SK-N-SH (cell line): ENCODE measurements around the gene IRF1. TPM values are rescaled to one million over a fixed set of nuclear protein-coding genes. Genes with fewer than 3 reads are reported as not detected.

Source experiments
- CTCF ChIA-PET: fragments of 300-600, 350-600 bp; formaldehyde crosslinking; extraction: SDS; loops from one replicate; lab custom pipeline; 2021; lab: Yijun Ruan, JAX
- POLR2A ChIA-PET: fragments of 350-600 bp; sonication (Branson Sonifier 250); formaldehyde crosslinking; extraction: SDS; loops from one replicate; lab custom pipeline; 2020; ENCODE audit warnings: antibody characterized with exemption, inconsistent platforms; lab: Yijun Ruan, JAX
- DNase-seq: peaks from one replicate; pipeline ENCODE4 v3.0.0; 2012
- H2AFZ ChIP-seq: fragments of 200-600 bp; sonication (generic); 2 replicates; pipeline ENCODE4 v1.8.1; 2016; ENCODE audit warnings: antibody characterized with exemption, mild to moderate bottlenecking, low read depth
- H3F3A ChIP-seq: fragments of 200-600 bp; sonication (generic); replicated peaks from 2 replicates; pipeline ENCODE3; 2016; ENCODE audit warnings: antibody characterized with exemption, mild to moderate bottlenecking; ENCODE audit not compliant: insufficient read depth
- H3K27ac ChIP-seq, 2 experiments: fragments of 200-500 bp in 1 of 2; fragments of 200-600 bp in 1 of 2; sonication (Bioruptor generic) in 1 of 2; sonication (generic), shearing (Covaris generic) in 1 of 2; 2 replicates each; pipeline versions ENCODE4 v1.5.1 to v1.6.1; 2014 to 2016; ENCODE audit warnings: low read depth in 2 of 2, inconsistent platforms in 1 of 2, low read length in 1 of 2, mild to moderate bottlenecking in 1 of 2, mixed read lengths in 1 of 2
- H3K27me3 ChIP-seq: fragments of 200-600 bp; sonication (generic), shearing (Covaris generic); 2 replicates; pipeline ENCODE4 v1.6.1; 2016; ENCODE audit warnings: mixed run types; ENCODE audit not compliant: insufficient read depth
- H3K36me3 ChIP-seq, 2 experiments: fragments of 200-500 bp in 1 of 2; fragments of 200-600 bp in 1 of 2; sonication (Bioruptor generic) in 1 of 2; sonication (generic) in 1 of 2; replicated peaks in 1 of 2; 2 replicates each; pipeline versions ENCODE3 to v1.5.1; 2014 to 2016; ENCODE audit warnings: low read length in 1 of 2, mild to moderate bottlenecking in 1 of 2; ENCODE audit not compliant: insufficient read depth in 2 of 2, control insufficient read depth in 1 of 2
- H3K4me1 ChIP-seq, 2 experiments: fragments of 200-500 bp in 1 of 2; fragments of 200-600 bp in 1 of 2; sonication (Bioruptor generic) in 1 of 2; sonication (generic), shearing (Covaris generic) in 1 of 2; 2 replicates each; pipeline versions ENCODE4 v1.5.1 to v1.6.1; 2014 to 2016; ENCODE audit warnings: low read depth in 1 of 2, low read length in 1 of 2, mixed run types in 1 of 2; ENCODE audit not compliant: insufficient read depth in 2 of 2, control insufficient read depth in 1 of 2
- H3K4me2 ChIP-seq: fragments of 200-600 bp; sonication (generic), shearing (Covaris generic); 2 replicates; pipeline ENCODE4 v1.6.1; 2017; ENCODE audit warnings: mixed run types
- H3K4me3 ChIP-seq, 2 experiments: fragments of 200-500 bp in 1 of 2; fragments of 200-600 bp in 1 of 2; sonication (Bioruptor generic) in 1 of 2; sonication (generic), shearing (Covaris generic) in 1 of 2; 2 replicates each; pipeline versions ENCODE4 v1.5.1 to v1.8.1; 2014 to 2016; ENCODE audit warnings: low read depth in 2 of 2, inconsistent platforms in 1 of 2, low read length in 1 of 2, mild to moderate bottlenecking in 1 of 2, mixed read lengths in 1 of 2, moderate library complexity in 1 of 2
- H3K79me2 ChIP-seq: fragments of 200-600 bp; sonication (generic); 2 replicates; pipeline ENCODE4 v1.8.1; 2017; ENCODE audit warnings: mild to moderate bottlenecking; ENCODE audit not compliant: insufficient read depth
- H3K9ac ChIP-seq: fragments of 200-600 bp; sonication (generic); 2 replicates; pipeline ENCODE4 v1.6.1; 2017; ENCODE audit warnings: mixed run types
- H3K9me2 ChIP-seq: fragments of 200-600 bp; sonication (generic); 2 replicates; pipeline ENCODE4 v1.6.1; 2017; ENCODE audit warnings: mixed run types
- H3K9me3 ChIP-seq: fragments of 200-600 bp; sonication (generic); 2 replicates; pipeline ENCODE4 v1.6.1; 2017; ENCODE audit warnings: mixed run types, mild to moderate bottlenecking, moderate library complexity
- H4K20me1 ChIP-seq: fragments of 200-600 bp; sonication (generic); 2 replicates; pipeline ENCODE4 v1.6.1; 2017; ENCODE audit warnings: mild to moderate bottlenecking, mixed run types; ENCODE audit not compliant: insufficient read depth
- CTCF ChIP-seq: fragments of 200-600 bp; sonication (generic); IDR thresholded peaks from 2 replicates; pipeline ENCODE4 v1.6.1; 2017; ENCODE audit warnings: antibody characterized with exemption, mild to moderate bottlenecking, moderate library complexity
- ELF1 ChIP-seq: IDR thresholded peaks from 2 replicates; pipeline ENCODE4 v1.4.0; 2012
- EZH2phosphoT487 ChIP-seq: fragments of 200-600 bp; sonication (generic); IDR thresholded peaks from 2 replicates; pipeline ENCODE4 v1.6.1; 2017; ENCODE audit warnings: low read depth, mixed run types, mild to moderate bottlenecking, antibody characterized with exemption, moderate library complexity, borderline replicate concordance
- IRF3 ChIP-seq: fragments of 150-350 bp; IDR thresholded peaks from 2 replicates; pipeline ENCODE4 v1.6.1; 2016; ENCODE audit warnings: mild to moderate bottlenecking, low read depth, low read length
- MEF2A ChIP-seq: IDR thresholded peaks from 2 replicates; pipeline ENCODE4 v1.4.0; 2012; ENCODE audit warnings: low read depth, borderline replicate concordance
- MXI1 ChIP-seq: IDR thresholded peaks from 2 replicates; pipeline ENCODE4 v1.6.1; 2012; ENCODE audit warnings: mild to moderate bottlenecking, low read depth, low read length, improper control_type of control experiment
- NFIC ChIP-seq: IDR thresholded peaks from 2 replicates; pipeline ENCODE4 v1.4.0; 2012; ENCODE audit warnings: borderline replicate concordance
- NRF1 ChIP-seq: IDR thresholded peaks from 2 replicates; pipeline ENCODE4 v1.6.1; 2012; ENCODE audit warnings: low read depth, mild to moderate bottlenecking, low read length
- PBX3 ChIP-seq: IDR thresholded peaks from 2 replicates; pipeline ENCODE4; 2012
- POLR2AphosphoS5 ChIP-seq: IDR thresholded peaks from 2 replicates; pipeline ENCODE4 v1.6.1; 2012; ENCODE audit warnings: low read depth, low read length
- SIN3A ChIP-seq: IDR thresholded peaks from 2 replicates; pipeline ENCODE4 v1.6.1; 2012; ENCODE audit warnings: low read depth, mild to moderate bottlenecking, low read length, moderate library complexity, borderline replicate concordance
- TAF1 ChIP-seq: IDR thresholded peaks from 2 replicates; pipeline ENCODE4 v1.6.1; 2012; ENCODE audit warnings: low read depth, mild to moderate bottlenecking, low read length, moderate library complexity, borderline replicate concordance
- YY1 ChIP-seq: IDR thresholded peaks from 2 replicates; pipeline ENCODE4 v1.4.0; 2012; ENCODE audit warnings: low read depth, mild to moderate bottlenecking
- whole genome bisulfite sequencing: methylation state at CpG from one replicate; pipeline ENCODE4 v1.1.6; 2017; ENCODE audit warnings: low lambda C conversion rate; 5-methylcytosine and 5-hydroxymethylcytosine counted together
- polyA plus RNA-seq, 3 experiments: library from polyadenylated mRNA; depleted of rRNA; stranded (reverse); fragments of >200 nt; gene quantifications; 2 replicates each; pipeline ENCODE4 v1.2.3, GENCODE V29; 2012

Gene IRF1
- polyA plus RNA-seq, 1 of the 3 experiments (the other 2 are of a cell fraction): 15.2 TPM

GRCh38 chr5:132456296-132456986 is 34.1 kb downstream of the IRF1 start:
- peak overlapping the region; percentile 2; the same call in 1 of the 2 replicates for H2AFZ ChIP-seq

GRCh38 chr5:132455614-132456115 is 34.9 kb downstream of the IRF1 start:
- peak overlapping the region in 1 of 2 experiments; percentile 83; a peak in 1 of 4 replicates for H3K27ac ChIP-seq
- H3K4me3 ChIP-seq: no peak overlapping the region
- TF ChIP-seq EZH2phosphoT487 (no peak), ELF1 (no peak), IRF3 (no peak), YY1 (no peak), MXI1 (no peak), CTCF (no peak), SIN3A (no peak), POLR2AphosphoS5 (no peak), MEF2A (no peak), NRF1 (no peak), TAF1 (no peak)
- H3K36me3 ChIP-seq: no peaks in the 10 kb centered on the region
- H3K79me2 ChIP-seq: no peaks in the 10 kb centered on the region
- 88% methylated on average over 5 of the region's 5 CpGs for WGBS
- no peaks in the 10 kb centered on the region for H3K9me3 ChIP-seq
- peak overlapping the region; percentile 2; the same call in 1 of the 2 replicates for H2AFZ ChIP-seq
- DNase-seq: no peak
- H3F3A ChIP-seq: peaks cover 31% of the 10 kb centered on the region
- no peaks in the 10 kb centered on the region for H4K20me1 ChIP-seq
- H3K4me1 ChIP-seq: peaks cover 13 to 44% of the 10 kb centered on the region in 2 experiments
- no peaks in the 10 kb centered on the region for H3K9me2 ChIP-seq
- POLR2A ChIA-PET: interaction anchor here (0.7 kb wide), 1 partner anchor 34 kb away, joined by 3 read pairs; the partner anchor contains the start of gene IRF1
- H3K4me2 ChIP-seq: no peak overlapping the region
- H3K9ac ChIP-seq: peak overlapping the region; percentile 10; the same call in 1 of the 2 replicates
- no peaks in the 10 kb centered on the region for H3K27me3 ChIP-seq
- CTCF ChIA-PET: no interaction called here

More at GRCh38 chr5:132456296-132456986, 34.1 kb downstream of the IRF1 start:
- WGBS: 81% methylated on average over 7 of the region's 8 CpGs
- Histone ChIP-seq H3K9me3 (no peaks in the 10 kb centered on the region), H3F3A (peaks cover 30% of the 10 kb centered on the region), H4K20me1 (no peaks in the 10 kb centered on the region), H3K9ac (peak overlapping the region; percentile 10; the same call in 1 of the 2 replicates), H3K79me2 (no peaks in the 10 kb centered on the region), H3K27me3 (no peaks in the 10 kb centered on the region), H3K36me3 (no peaks in the 10 kb centered on the region), H3K9me2 (no peaks in the 10 kb centered on the region), H3K4me3 (no peak overlapping the region), H3K4me1 (peaks cover 17 to 44% of the 10 kb centered on the region in 2 experiments), H3K27ac (peak overlapping the region; percentile 56 to 83), H3K4me2 (peak overlapping the region; percentile 11; the same call in 1 of the 2 replicates)
- DNase-seq: no peak
- ChIA-PET POLR2A (interaction anchor here (0.6 kb wide), 1 partner anchor 197 kb away, joined by 3 read pairs; no protein-coding TSS in a partner anchor), CTCF (interaction anchor here (1.0 to 1.4 kb wide), 2 partner anchors 19 to 24 kb away, joined by 3 read pairs; no protein-coding TSS in a partner anchor)
- no peak for TF ChIP-seq PBX3
- peak; percentile 43; the same call in 1 of the 2 replicates for TF ChIP-seq NFIC
- TF ChIP-seq IRF3: no peak
